Sigmoid colon (tissue), 7 donors: ENCODE results near the gene SCN10A. TPM values are rescaled to one million over a fixed set of nuclear protein-coding genes. Genes with fewer than 3 reads are reported as not detected.

Experiments
- DNase-seq: peaks from one replicate; pipeline ENCODE4 v3.0.0-alpha.2; 2019
- H3K27ac ChIP-seq, 4 donors: fragments of 200-600 bp; sonication (generic); one replicate each; pipeline ENCODE4 v1.5.1; 2016 to 2019; ENCODE audit warnings: mild to moderate bottlenecking in 1 of 4
- H3K27me3 ChIP-seq, 3 donors: fragments of 200-600 bp; sonication (generic); one replicate each; pipeline ENCODE4 v1.5.1; 2019; ENCODE audit warnings: mild to moderate bottlenecking in 1 of 3
- H3K36me3 ChIP-seq, 4 donors: fragments of 200-600 bp; sonication (generic); one replicate each; pipeline ENCODE4 v1.5.1; 2016 to 2019
- H3K4me1 ChIP-seq, 4 donors: fragments of 200-600 bp; sonication (generic); one replicate each; pipeline ENCODE4 v1.5.1; 2017 to 2019
- H3K4me3 ChIP-seq, 4 donors: fragments of 200-600 bp; sonication (generic); one replicate each; pipeline ENCODE4 v1.5.1; 2017 to 2019; ENCODE audit warnings: mild to moderate bottlenecking in 2 of 4, moderate library complexity in 1 of 4
- H3K9me3 ChIP-seq, 4 donors: fragments of 200-600 bp in 3 of 4; sonication (generic) in 3 of 4; one replicate each; pipeline versions ENCODE4 v1.5.1 to v1.6.1; 2013 to 2019
- EP300 ChIP-seq, 4 donors: sonication (generic); formaldehyde crosslinking; IDR thresholded peaks; one replicate each; pipeline ENCODE4 v1.6.1; 2017; ENCODE audit warnings: antibody characterized with exemption in 4 of 4
- POLR2A ChIP-seq, 2 donors: fragments of 450-650 bp; IDR thresholded peaks; one replicate each; pipeline ENCODE4 v1.6.1; 2016; ENCODE audit warnings: antibody characterized with exemption in 2 of 2, mild to moderate bottlenecking in 2 of 2, moderate library complexity in 2 of 2
- POLR2AphosphoS5 ChIP-seq, 4 donors: sonication (generic); formaldehyde crosslinking; IDR thresholded peaks; one replicate each; pipeline ENCODE4 v1.6.1; 2017; ENCODE audit warnings: antibody characterized with exemption in 4 of 4
- WGBS, 2 donors: extraction: QIAGEN DNeasy Blood & Tissue Kit; methylation state at CpG; one replicate each; pipeline ENCODE4 v1.1.7; 2013; 5-methylcytosine and 5-hydroxymethylcytosine counted together
- intact Hi-C: fragments of 100-400 bp; cut with DNase I; formaldehyde crosslinking; loops from one replicate; pipeline ENCODE4 v1.15.1; 2023
- polyA plus RNA-seq, 3 donors: library from polyadenylated mRNA; stranded (reverse); fragments of 200-250 nt; gene quantifications; one replicate each; pipeline ENCODE4 v1.2.3, GENCODE V29; 2013
- total RNA-seq, 4 donors: library from RNA; depleted of rRNA; stranded (reverse); fragments of >200 nt; gene quantifications; one replicate each; pipeline ENCODE4 v1.1.0, GENCODE V29; 2016
- TF ChIP-seq, protein P1 (sequence below), 4 experiments: fragments of 450-650 bp in 3 of 4; fragments of 200-600 bp in 1 of 4; IDR thresholded peaks; one replicate each; pipeline ENCODE4 v1.5.1; 2016 to 2019; ENCODE audit warnings: antibody characterized with exemption in 4 of 4, mild to moderate bottlenecking in 3 of 4, moderate library complexity in 2 of 4
- donor health status: healthy with polysubstance abuse.
- donor health status: Bipolar disorder and iron deficiency.
- donor health status: healthy.

Gene SCN10A
- total and polyA plus RNA-seq, 7 donors, result not detected

DNA sequence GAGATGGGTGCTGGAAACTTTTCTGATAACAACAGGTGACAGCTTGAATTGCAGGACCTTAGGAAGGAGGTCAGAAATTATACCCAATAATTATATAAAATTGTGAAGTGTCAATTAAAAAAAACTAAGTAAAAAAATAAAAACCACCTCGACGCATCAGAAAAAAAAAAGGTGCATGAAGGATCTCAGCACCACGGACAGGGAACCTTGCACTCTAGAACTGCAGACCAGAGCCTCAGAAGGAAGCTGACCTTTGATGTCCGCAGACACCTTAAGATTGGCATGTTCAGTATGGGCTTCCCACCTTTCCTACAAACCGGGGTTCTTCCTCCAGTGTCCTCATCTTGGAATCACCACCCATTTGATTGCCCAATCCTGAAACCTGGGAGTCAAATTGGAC, 60.9 kb downstream of the SCN10A start:
- Histone ChIP-seq H3K4me1 (no peaks in the 10 kb centered on the region), H3K36me3 (no peaks in the 10 kb centered on the region), H3K27me3 (no peaks in the 10 kb centered on the region), H3K4me3 (no peak overlapping the region), H3K27ac (no peak overlapping the region), H3K9me3 (peaks cover 0 to 4% (median 0%) of the 10 kb centered on the region in 4 donors)
- no peak for TF ChIP-seq POLR2A (IDR thresholded peaks at IDR 0.05)
- TF ChIP-seq EP300 (IDR thresholded peaks at IDR 0.05), result no peak
- TF ChIP-seq, protein P1, sequence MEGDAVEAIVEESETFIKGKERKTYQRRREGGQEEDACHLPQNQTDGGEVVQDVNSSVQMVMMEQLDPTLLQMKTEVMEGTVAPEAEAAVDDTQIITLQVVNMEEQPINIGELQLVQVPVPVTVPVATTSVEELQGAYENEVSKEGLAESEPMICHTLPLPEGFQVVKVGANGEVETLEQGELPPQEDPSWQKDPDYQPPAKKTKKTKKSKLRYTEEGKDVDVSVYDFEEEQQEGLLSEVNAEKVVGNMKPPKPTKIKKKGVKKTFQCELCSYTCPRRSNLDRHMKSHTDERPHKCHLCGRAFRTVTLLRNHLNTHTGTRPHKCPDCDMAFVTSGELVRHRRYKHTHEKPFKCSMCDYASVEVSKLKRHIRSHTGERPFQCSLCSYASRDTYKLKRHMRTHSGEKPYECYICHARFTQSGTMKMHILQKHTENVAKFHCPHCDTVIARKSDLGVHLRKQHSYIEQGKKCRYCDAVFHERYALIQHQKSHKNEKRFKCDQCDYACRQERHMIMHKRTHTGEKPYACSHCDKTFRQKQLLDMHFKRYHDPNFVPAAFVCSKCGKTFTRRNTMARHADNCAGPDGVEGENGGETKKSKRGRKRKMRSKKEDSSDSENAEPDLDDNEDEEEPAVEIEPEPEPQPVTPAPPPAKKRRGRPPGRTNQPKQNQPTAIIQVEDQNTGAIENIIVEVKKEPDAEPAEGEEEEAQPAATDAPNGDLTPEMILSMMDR (IDR thresholded peaks at IDR 0.05), result no peak
- no peak for TF ChIP-seq POLR2AphosphoS5 (IDR thresholded peaks at IDR 0.05)
- WGBS, 2 donors, result 55 to 56% methylated on average over 5 of the region's 5 CpGs
- no peak for DNase-seq
- intact Hi-C loops, result no loop called here

- Histone ChIP-seq H3K27ac (no peak overlapping the region), H3K27me3 (no peaks in the 10 kb centered on the region), H3K4me3 (no peak overlapping the region), H3K4me1 (no peaks in the 10 kb centered on the region), H3K9me3 (no peaks in the 10 kb centered on the region), H3K36me3 (no peaks in the 10 kb centered on the region)
- 85 to 89% methylated on average over 1 of the region's 1 CpG for WGBS, 2 donors
- intact Hi-C loops, result no loop called here
- no peak for DNase-seq
- no peak for TF ChIP-seq POLR2A (IDR thresholded peaks at IDR 0.05)
- TF ChIP-seq POLR2AphosphoS5 (IDR thresholded peaks at IDR 0.05), result no peak
- TF ChIP-seq EP300 (IDR thresholded peaks at IDR 0.05), result no peak
Measured at GRCh38 chr3:38746641-38747040, 69.4 kb downstream of the SCN10A start.

GRCh38 chr3:38743043-38743442, 73.0 kb downstream of the SCN10A start:
- no peak for DNase-seq
- Histone ChIP-seq H3K4me3 (no peak overlapping the region), H3K36me3 (no peaks in the 10 kb centered on the region), H3K27ac (no peak overlapping the region), H3K27me3 (no peaks in the 10 kb centered on the region), H3K9me3 (no peaks in the 10 kb centered on the region), H3K4me1 (no peaks in the 10 kb centered on the region)
- intact Hi-C loops, result no loop called here
- TF ChIP-seq, protein P1 (IDR thresholded peaks at IDR 0.05), result no peak
- TF ChIP-seq POLR2A (IDR thresholded peaks at IDR 0.05) (no peak), POLR2AphosphoS5 (IDR thresholded peaks at IDR 0.05) (no peak), EP300 (IDR thresholded peaks at IDR 0.05) (no peak)
- 53 to 67% methylated on average over 7 of the region's 7 CpGs for WGBS, 2 donors

DNA sequence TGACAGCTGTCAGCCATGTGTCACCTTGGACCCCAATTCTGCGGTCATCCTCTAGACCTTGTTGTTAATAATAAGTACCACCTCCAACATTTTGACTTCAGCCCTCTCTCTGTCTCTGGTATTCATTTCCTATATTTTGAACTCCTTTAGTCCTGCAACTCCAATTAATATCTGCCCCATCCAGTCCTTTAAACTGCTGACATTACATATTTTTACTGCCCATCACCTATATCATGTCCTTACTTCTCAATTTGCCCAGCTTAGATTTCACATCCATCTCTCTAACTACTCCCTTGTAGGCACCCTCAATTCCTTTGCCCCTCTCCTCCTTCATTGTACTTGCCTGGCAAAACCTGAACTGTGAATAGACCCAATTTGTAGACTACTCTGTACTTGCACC, 73.5 kb downstream of the SCN10A start:
- Histone ChIP-seq H3K36me3 (no peaks in the 10 kb centered on the region), H3K4me1 (no peaks in the 10 kb centered on the region), H3K4me3 (no peak overlapping the region), H3K27me3 (no peaks in the 10 kb centered on the region), H3K27ac (no peak overlapping the region), H3K9me3 (no peaks in the 10 kb centered on the region)
- TF ChIP-seq EP300 (IDR thresholded peaks at IDR 0.05), result no peak
- TF ChIP-seq, protein P1 (IDR thresholded peaks at IDR 0.05), result no peak
- TF ChIP-seq POLR2A (IDR thresholded peaks at IDR 0.05), result no peak
- TF ChIP-seq POLR2AphosphoS5 (IDR thresholded peaks at IDR 0.05), result no peak
- 94 to 95% methylated on average over 1 of the region's 1 CpG for WGBS, 2 donors
- no peak for DNase-seq
- intact Hi-C loops, result no loop called here

DNA sequence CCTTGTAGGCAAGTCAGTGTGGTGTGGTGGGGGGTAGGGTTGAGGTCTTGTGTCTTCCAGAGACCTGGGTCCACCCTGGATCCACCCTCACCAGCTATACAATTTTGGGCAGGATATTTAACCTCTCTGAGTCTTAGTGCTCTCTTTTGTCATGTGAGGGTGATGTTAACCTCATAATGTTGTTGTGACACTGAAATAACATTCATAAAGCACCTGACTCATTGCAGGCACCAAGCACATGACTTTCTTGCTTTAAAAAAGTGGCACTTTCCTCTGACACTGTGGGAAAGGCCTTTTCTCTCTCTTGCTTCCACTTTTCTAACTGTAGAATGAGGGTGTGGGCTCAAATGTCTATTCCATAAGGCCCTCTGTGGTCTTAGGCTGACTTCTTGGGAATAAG, 75.5 kb downstream of the SCN10A start:
- H3K4me1 ChIP-seq, result no peaks in the 10 kb centered on the region
- intact Hi-C loops, result no loop called here
- H3K36me3 ChIP-seq, result no peaks in the 10 kb centered on the region
- no peak overlapping the region for H3K27ac ChIP-seq
- no peaks in the 10 kb centered on the region for H3K27me3 ChIP-seq
- TF ChIP-seq EP300 (IDR thresholded peaks at IDR 0.05) (no peak), POLR2A (IDR thresholded peaks at IDR 0.05) (no peak)
- TF ChIP-seq, protein P1 (IDR thresholded peaks at IDR 0.05), result no peak
- no peaks in the 10 kb centered on the region for H3K9me3 ChIP-seq
- H3K4me3 ChIP-seq, result no peak overlapping the region
- no peak for DNase-seq
